Measurements from ENCODE around the gene MBD3L5.
"Not testable (repeated sequence)": the region's sequence is repeated elsewhere in the genome, so short reads cannot be mapped to it uniquely, and the experiment has no call there.

DNA sequence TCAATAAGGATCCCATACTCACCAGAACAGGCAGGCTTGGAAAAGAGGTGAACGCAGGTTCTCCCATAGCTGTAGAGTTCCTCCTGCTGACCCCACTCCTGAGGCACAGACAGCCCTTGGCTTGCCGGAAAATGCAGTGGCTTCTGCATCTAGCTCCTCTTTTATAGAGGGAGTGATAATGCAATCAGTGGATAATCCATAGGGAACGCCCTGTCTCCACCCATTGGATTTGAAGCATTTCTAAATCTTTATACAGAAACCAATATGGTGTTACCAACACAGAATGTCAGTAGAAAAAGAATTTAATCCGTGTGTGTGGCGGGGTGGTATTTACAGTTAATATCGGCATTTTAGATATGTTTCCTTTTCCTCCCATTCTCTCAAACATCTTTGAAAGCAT is 9.0 kb upstream of the MBD3L5 start, which contains the start of gene MBD3L2B:
- not testable (repeated sequence) for TF ChIP-seq CTCF (conservative IDR thresholded peaks at IDR 0.05); ZFX (IDR thresholded peaks at IDR 0.05)

Data from C4-2B (cell line).